Suprapubic skin (tissue), 3 donors: ENCODE results near the gene GAS6.

Experiments used
- CTCF ChIP-seq, 2 donors: fragments of 200-600 bp in 1 of 2; fragments of 450-650 bp in 1 of 2; sonication (generic) in 1 of 2; IDR thresholded peaks; one replicate each; pipeline ENCODE4 v1.5.1; 2016 to 2019; ENCODE audit warnings: antibody characterized with exemption in 2 of 2, mild to moderate bottlenecking in 1 of 2, moderate library complexity in 1 of 2
- POLR2A ChIP-seq, 2 donors: fragments of 450-650 bp; IDR thresholded peaks; one replicate each; pipeline ENCODE4 v1.6.1; 2017; ENCODE audit warnings: antibody characterized with exemption in 2 of 2, mild to moderate bottlenecking in 2 of 2, moderate library complexity in 2 of 2

- TF ChIP-seq CTCF (IDR thresholded peaks at IDR 0.05) (no peak), POLR2A (IDR thresholded peaks at IDR 0.05) (no peak)
Observed at GRCh38 chr13:113796211-113796963, 67.5 kb downstream of the GAS6 start.
